Measurements from ENCODE around the gene TAF15. TPM values are rescaled to one million over a fixed set of nuclear protein-coding genes. Genes with fewer than 3 reads are reported as not detected.

The TAF15 gene
- total RNA-seq, 4 donors from 2014 or later = 52.0 to 149 (median 58.8) TPM

DNA sequence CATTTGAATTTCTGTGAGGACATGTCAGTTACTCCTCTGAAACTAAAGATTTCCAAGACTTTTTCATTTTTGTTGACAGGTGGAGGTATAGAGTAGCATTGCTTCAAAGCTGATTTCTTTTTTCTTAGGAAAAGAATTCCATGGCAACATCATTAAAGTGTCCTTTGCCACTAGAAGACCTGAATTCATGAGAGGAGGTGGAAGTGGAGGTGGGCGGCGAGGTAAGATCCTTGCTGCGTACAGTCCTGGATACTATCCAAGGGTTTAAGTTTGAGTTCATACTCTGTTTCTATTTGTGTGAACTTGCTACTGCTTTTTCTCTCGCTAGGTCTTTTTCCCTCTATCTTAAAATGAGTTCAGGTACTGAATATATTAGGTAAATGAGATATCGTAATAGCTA is 33.0 kb downstream of the TAF15 start:
- TF ChIP-seq, protein P1, sequence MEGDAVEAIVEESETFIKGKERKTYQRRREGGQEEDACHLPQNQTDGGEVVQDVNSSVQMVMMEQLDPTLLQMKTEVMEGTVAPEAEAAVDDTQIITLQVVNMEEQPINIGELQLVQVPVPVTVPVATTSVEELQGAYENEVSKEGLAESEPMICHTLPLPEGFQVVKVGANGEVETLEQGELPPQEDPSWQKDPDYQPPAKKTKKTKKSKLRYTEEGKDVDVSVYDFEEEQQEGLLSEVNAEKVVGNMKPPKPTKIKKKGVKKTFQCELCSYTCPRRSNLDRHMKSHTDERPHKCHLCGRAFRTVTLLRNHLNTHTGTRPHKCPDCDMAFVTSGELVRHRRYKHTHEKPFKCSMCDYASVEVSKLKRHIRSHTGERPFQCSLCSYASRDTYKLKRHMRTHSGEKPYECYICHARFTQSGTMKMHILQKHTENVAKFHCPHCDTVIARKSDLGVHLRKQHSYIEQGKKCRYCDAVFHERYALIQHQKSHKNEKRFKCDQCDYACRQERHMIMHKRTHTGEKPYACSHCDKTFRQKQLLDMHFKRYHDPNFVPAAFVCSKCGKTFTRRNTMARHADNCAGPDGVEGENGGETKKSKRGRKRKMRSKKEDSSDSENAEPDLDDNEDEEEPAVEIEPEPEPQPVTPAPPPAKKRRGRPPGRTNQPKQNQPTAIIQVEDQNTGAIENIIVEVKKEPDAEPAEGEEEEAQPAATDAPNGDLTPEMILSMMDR (IDR thresholded peaks at IDR 0.05) = no peak
- TF ChIP-seq POLR2AphosphoS5 (IDR thresholded peaks at IDR 0.05) (no peak), EP300 (IDR thresholded peaks at IDR 0.05) (no peak), POLR2A (IDR thresholded peaks at IDR 0.05) (no peak)
- H3K9me3 ChIP-seq = no peaks in the 10 kb centered on the region
- no peak for DNase-seq (ENCODE audit: low spot score in 2 of 2)
- 94% methylated on average over 5 of the region's 5 CpGs for WGBS
- H3K27ac ChIP-seq = no peak overlapping the region
- peaks cover 99% of the 10 kb centered on the region for H3K36me3 ChIP-seq
- no peak overlapping the region for H3K4me3 ChIP-seq
- H3K4me1 ChIP-seq = no peaks in the 10 kb centered on the region
- H3K27me3 ChIP-seq = no peaks in the 10 kb centered on the region

DNA sequence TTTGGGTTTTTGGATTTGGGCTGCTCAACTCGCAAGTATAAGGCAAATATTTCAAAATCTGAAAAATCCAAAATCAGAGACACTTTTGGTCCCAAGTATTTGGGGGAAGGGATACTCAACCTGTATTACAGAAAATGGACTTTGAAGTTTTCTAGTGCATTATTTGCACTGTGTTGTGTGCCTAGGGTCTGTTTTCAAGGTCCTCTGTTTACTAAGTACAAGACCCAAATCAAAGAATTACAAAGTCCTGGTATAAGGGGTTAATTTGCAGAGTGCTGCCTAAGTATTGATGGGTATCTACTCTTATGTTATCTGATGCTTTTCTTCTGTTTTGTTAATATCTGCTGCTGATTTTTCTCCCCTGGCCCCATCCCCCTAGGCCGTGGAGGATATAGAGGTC is 34.4 kb downstream of the TAF15 start:
- H3K9me3 ChIP-seq = no peaks in the 10 kb centered on the region
- no peaks in the 10 kb centered on the region for H3K4me1 ChIP-seq
- TF ChIP-seq EP300 (IDR thresholded peaks at IDR 0.05) (no peak), POLR2A (IDR thresholded peaks at IDR 0.05) (no peak), POLR2AphosphoS5 (IDR thresholded peaks at IDR 0.05) (no peak)
- TF ChIP-seq, protein P1 (IDR thresholded peaks at IDR 0.05) = no peak
- H3K4me3 ChIP-seq = no peak overlapping the region
- peaks cover 96% of the 10 kb centered on the region for H3K36me3 ChIP-seq
- 97% methylated on average over 2 of the region's 2 CpGs for WGBS
- H3K27ac ChIP-seq = no peak overlapping the region
- no peaks in the 10 kb centered on the region for H3K27me3 ChIP-seq
- no peak for DNase-seq (ENCODE audit: low spot score in 2 of 2)

DNA sequence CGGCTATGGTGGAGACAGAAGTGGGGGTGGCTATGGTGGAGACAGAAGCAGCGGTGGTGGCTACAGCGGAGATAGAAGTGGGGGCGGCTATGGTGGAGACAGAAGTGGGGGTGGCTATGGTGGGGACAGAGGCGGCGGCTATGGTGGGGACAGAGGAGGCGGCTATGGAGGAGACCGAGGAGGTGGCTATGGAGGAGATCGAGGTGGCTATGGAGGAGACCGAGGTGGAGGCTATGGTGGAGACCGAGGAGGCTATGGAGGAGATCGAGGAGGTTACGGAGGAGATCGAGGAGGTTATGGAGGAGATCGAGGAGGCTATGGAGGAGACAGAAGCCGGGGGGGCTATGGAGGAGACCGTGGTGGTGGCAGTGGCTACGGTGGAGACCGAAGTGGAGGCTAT is 35.3 kb downstream of the TAF15 start:
- 96% methylated on average over 19 of the region's 19 CpGs for WGBS
- DNase-seq (ENCODE audit: low spot score in 2 of 2) = no peak
- Histone ChIP-seq H3K4me1 (no peaks in the 10 kb centered on the region), H3K36me3 (peaks cover 94% of the 10 kb centered on the region), H3K9me3 (no peaks in the 10 kb centered on the region), H3K27me3 (no peaks in the 10 kb centered on the region), H3K4me3 (no peak overlapping the region), H3K27ac (no peak overlapping the region)
- no peak for TF ChIP-seq POLR2A (IDR thresholded peaks at IDR 0.05)
- no peak for TF ChIP-seq EP300 (IDR thresholded peaks at IDR 0.05)
- no peak for TF ChIP-seq POLR2AphosphoS5 (IDR thresholded peaks at IDR 0.05)
- TF ChIP-seq, protein P1 (IDR thresholded peaks at IDR 0.05) = no peak

DNA sequence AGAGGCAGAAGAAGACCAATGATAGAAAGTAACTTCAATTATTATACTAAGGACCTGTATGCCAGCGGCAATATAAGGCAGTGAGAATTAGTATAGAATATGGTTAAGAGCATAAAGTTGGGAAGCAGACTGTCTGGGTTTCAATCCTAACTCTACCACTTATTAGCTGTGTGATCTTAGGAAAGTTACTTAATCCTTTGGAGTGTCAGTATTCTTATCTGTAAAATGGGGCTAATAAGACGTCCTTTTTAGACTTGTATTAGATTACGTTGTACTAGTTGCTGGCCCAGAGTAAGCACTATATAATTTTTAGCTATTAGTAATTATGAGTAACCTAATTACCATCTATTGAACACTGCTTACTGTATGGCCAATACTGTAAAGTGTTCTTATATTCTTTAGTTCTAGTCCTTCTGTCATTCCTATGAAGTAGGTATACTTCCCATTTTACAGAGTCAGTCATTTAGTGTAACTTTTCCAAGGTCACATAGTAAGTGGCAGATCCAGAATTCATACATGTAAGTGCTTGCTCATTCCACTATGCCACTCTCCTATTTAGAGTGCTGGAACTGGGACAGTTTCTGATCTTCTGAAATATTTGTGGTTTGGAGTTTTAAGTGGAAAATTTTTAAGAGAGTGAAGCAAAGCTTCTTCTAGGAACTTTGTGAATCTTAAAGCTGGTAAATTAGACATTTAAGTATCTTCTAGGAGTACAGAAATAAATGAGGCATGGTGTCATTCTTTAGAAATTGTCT is 36.9 kb downstream of the TAF15 start:
- no peak overlapping the region for H3K4me3 ChIP-seq
- no peak overlapping the region for H3K27ac ChIP-seq
- 85% methylated on average over 3 of the region's 3 CpGs for WGBS
- no peak for TF ChIP-seq EP300 (IDR thresholded peaks at IDR 0.05)
- TF ChIP-seq POLR2A (IDR thresholded peaks at IDR 0.05) = no peak
- no peak for TF ChIP-seq POLR2AphosphoS5 (IDR thresholded peaks at IDR 0.05)
- TF ChIP-seq, protein P1 (IDR thresholded peaks at IDR 0.05) = no peak
- H3K36me3 ChIP-seq = peaks cover 86% of the 10 kb centered on the region
- no peaks in the 10 kb centered on the region for H3K4me1 ChIP-seq
- H3K9me3 ChIP-seq = no peaks in the 10 kb centered on the region
- DNase-seq (ENCODE audit: low spot score in 2 of 2) = no peak
- no peaks in the 10 kb centered on the region for H3K27me3 ChIP-seq

DNA sequence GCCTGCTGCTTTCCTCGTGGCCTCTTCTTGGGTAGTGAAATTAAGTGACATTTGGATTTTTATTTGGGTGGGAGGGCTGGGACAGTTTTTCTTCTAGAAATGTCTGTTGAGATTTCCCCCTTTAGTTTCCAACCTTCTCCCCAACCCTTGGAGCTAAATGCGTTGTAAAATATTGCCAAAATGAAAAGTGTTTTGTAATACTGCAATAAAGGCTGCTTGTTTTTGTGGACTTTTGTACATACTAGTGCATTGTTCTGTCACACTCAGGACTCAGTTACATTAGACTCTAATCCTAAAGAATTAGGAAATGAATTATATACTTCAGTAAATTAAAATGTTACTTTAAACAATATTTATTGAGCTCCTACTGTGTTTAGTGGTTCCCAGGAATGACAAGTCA is 37.7 kb downstream of the TAF15 start:
- Histone ChIP-seq H3K36me3 (peaks cover 81% of the 10 kb centered on the region), H3K9me3 (no peaks in the 10 kb centered on the region), H3K27ac (no peak overlapping the region), H3K4me1 (no peaks in the 10 kb centered on the region), H3K27me3 (no peaks in the 10 kb centered on the region), H3K4me3 (no peak overlapping the region)
- WGBS = 74% methylated on average over 2 of the region's 2 CpGs
- TF ChIP-seq POLR2A (IDR thresholded peaks at IDR 0.05) = no peak
- TF ChIP-seq POLR2AphosphoS5 (IDR thresholded peaks at IDR 0.05) = no peak
- TF ChIP-seq EP300 (IDR thresholded peaks at IDR 0.05) = no peak
- TF ChIP-seq, protein P1 (IDR thresholded peaks at IDR 0.05) = no peak
- no peak for DNase-seq (ENCODE audit: low spot score in 2 of 2)
